ENCODE measurements around the gene EFCAB5. TPM values are rescaled to one million over a fixed set of nuclear protein-coding genes. Genes with fewer than 3 reads are reported as not detected.
"Not testable (repeated sequence)": the region's sequence is repeated elsewhere in the genome, so short reads cannot be mapped to it uniquely, and the experiment has no call there.

EFCAB5 gene
- total and polyA plus RNA-seq, 2 of the 13 experiments (the other 11 are each of a cell fraction or from before 2014, with no cell fraction given): 0.15 TPM; not detected in 1

DNA sequence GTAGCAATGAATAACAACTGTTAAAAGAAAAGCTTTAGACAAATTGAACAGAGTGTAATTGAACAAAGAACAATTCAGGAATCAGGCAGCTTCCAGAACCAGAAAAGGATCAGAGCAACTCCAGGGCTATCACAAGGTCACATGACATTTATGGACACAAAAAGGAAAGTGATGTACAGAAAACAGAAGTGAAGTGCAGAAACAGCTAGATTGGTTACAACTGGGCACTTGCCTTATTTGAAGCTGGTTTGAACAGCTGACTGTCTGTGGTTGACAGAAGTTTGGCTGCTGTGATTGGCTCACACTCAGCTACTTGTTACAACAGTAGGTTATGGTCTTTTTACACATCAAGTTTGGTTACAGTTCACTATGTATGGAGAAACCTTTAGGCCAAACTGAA is 14.8 kb downstream of the EFCAB5 start:
- ATAC-seq (no peak), FAIRE-seq (no peak), DNase-seq (ENCODE audit: low spot score) (no peak)
- Histone ChIP-seq H3K9me3 (ENCODE audit: low read length) (peaks cover 8% of the 10 kb centered on the region), H3K4me3 (replicated peaks in 1 of 3; ENCODE audit: insufficient read depth in 1 of 3, low read depth in 2 of 3, low read length in 3 of 3) (no peak overlapping the region), H3K9ac (ENCODE audit: insufficient read depth, low read depth, low read length) (no peak overlapping the region), H3K4me2 (ENCODE audit: low read depth, low read length) (no peak overlapping the region), H3K27me3 (ENCODE audit: control insufficient read depth in 1 of 2, insufficient read depth in 2 of 2, low read length in 2 of 2) (no peaks in the 10 kb centered on the region; a peak in 1 of 5 replicates), H3K79me2 (ENCODE audit: insufficient read depth, low read length) (no peaks in the 10 kb centered on the region), H2AFZ (ENCODE audit: low read length) (peak overlapping the region; percentile 52), H3K27ac (ENCODE audit: extremely low read length, insufficient read depth, low read length) (no peak overlapping the region), H4K20me1 (ENCODE audit: insufficient read depth, low read length) (no peaks in the 10 kb centered on the region), H3K4me1 (ENCODE audit: insufficient read depth, low read length) (no peaks in the 10 kb centered on the region), H3K36me3 (replicated peaks in 1 of 2; ENCODE audit: control insufficient read depth in 1 of 2, insufficient read depth in 2 of 2, low read length in 2 of 2) (no peaks in the 10 kb centered on the region)
- intact Hi-C loops (cut with micrococcal nuclease; ENCODE audit: unreplicated experiment): no loop called here
- CTCF ChIA-PET (ENCODE audit: low intra/inter-chr PET ratio, low total read pairs): no interaction called here
- in situ Hi-C loops (cut with HindIII; ENCODE audit: extremely low pct_ligation_motif_present, low pct_unique_long_range_greater_than_20kb): no loop called here
- no TSS peak for BruUV-seq (replicated peaks)
- POLR2A ChIA-PET: no interaction called here
- TF ChIP-seq, protein P1, sequence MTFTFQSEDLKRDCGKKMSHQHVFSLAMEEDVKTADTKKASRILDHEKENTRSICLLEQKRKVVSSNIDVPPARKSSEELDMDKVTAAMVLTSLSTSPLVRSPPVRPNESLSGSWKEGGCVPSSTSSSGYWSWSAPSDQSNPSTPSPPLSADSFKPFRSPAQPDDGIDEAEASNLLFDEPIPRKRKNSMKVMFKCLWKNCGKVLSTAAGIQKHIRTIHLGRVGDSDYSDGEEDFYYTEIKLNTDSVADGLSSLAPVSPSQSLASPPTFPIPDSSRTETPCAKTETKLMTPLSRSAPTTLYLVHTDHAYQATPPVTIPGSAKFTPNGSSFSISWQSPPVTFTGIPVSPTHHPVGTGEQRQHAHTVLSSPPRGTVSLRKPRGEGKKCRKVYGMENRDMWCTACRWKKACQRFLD (CRISPR knock-in tag; IDR thresholded peaks at IDR 0.05; ENCODE audit: borderline replicate concordance): no peak
- TF ChIP-seq ZNF569 (CRISPR knock-in tag; IDR thresholded peaks at IDR 0.05; ENCODE audit: borderline replicate concordance) (no peak), ZNF776 (CRISPR knock-in tag; IDR thresholded peaks at IDR 0.05) (no peak), ZNF343 (CRISPR knock-in tag; IDR thresholded peaks at IDR 0.05) (no peak), RARG (CRISPR knock-in tag; IDR thresholded peaks at IDR 0.05; ENCODE audit: low read depth) (no peak), SP1 (IDR thresholded peaks at IDR 0.05) (no peak), SP1 (CRISPR knock-in tag; IDR thresholded peaks at IDR 0.05) (no peak), TEAD3 (CRISPR knock-in tag; optimal IDR thresholded peaks at IDR 0.05; ENCODE audit: borderline replicate concordance) (no peak), ZNF644 (CRISPR knock-in tag; IDR thresholded peaks at IDR 0.05; ENCODE audit: low read depth) (no peak), RXRB (CRISPR knock-in tag; IDR thresholded peaks at IDR 0.05; ENCODE audit: borderline replicate concordance) (no peak), ZNF788 (CRISPR knock-in tag; IDR thresholded peaks at IDR 0.05; ENCODE audit: borderline replicate concordance) (no peak), ATF1 (CRISPR knock-in tag; IDR thresholded peaks at IDR 0.05) (no peak)
- TF ChIP-seq, protein P2, sequence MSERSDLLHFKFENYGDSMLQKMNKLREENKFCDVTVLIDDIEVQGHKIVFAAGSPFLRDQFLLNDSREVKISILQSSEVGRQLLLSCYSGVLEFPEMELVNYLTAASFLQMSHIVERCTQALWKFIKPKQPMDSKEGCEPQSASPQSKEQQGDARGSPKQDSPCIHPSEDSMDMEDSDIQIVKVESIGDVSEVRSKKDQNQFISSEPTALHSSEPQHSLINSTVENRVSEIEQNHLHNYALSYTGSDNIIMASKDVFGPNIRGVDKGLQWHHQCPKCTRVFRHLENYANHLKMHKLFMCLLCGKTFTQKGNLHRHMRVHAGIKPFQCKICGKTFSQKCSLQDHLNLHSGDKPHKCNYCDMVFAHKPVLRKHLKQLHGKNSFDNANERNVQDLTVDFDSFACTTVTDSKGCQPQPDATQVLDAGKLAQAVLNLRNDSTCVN (CRISPR knock-in tag; IDR thresholded peaks at IDR 0.05; ENCODE audit: borderline replicate concordance): no peak

DNA sequence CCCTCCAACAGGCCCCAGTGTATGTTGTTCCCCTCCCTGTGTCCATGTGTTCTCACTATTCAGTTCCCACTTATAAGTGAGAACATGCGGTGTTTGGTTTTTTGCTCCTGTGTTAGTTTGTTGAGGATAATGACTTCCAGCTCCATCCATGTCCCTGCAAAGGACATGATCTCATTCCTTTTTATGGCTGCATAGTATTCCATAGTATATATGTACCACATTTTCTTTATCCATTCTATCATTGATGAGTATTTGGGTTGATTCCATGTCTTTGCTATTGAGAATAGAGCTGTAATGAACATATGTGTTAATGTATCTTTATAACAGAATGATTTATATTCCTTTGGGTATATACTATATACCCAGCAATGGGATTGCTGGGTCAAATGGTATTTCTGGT is 16.1 kb downstream of the EFCAB5 start:
- ATAC-seq; H3K9me3 ChIP-seq (ENCODE audit: low read length); intact Hi-C loops (cut with micrococcal nuclease; ENCODE audit: unreplicated experiment); H3K4me1 ChIP-seq (ENCODE audit: insufficient read depth, low read length); DNase-seq (ENCODE audit: low spot score); BruUV-seq (replicated peaks); POLR2A ChIA-PET; H3K27me3 ChIP-seq (ENCODE audit: control insufficient read depth in 1 of 2, insufficient read depth in 2 of 2, low read length in 2 of 2); H3K79me2 ChIP-seq (ENCODE audit: insufficient read depth, low read length); H3K4me3 ChIP-seq (replicated peaks in 1 of 3; ENCODE audit: insufficient read depth in 1 of 3, low read depth in 2 of 3, low read length in 3 of 3); CTCF ChIA-PET (ENCODE audit: low intra/inter-chr PET ratio, low total read pairs); H2AFZ ChIP-seq (ENCODE audit: low read length); H3K4me2 ChIP-seq (ENCODE audit: low read depth, low read length); H3K36me3 ChIP-seq (replicated peaks in 1 of 2; ENCODE audit: control insufficient read depth in 1 of 2, insufficient read depth in 2 of 2, low read length in 2 of 2); in situ Hi-C loops (cut with HindIII; ENCODE audit: extremely low pct_ligation_motif_present, low pct_unique_long_range_greater_than_20kb); H4K20me1 ChIP-seq (ENCODE audit: insufficient read depth, low read length); H3K9ac ChIP-seq (ENCODE audit: insufficient read depth, low read depth, low read length); H3K27ac ChIP-seq (ENCODE audit: extremely low read length, insufficient read depth, low read length); FAIRE-seq: not testable (repeated sequence)
- WGBS (ENCODE audit: low lambda C conversion rate): 36% methylated on average over 1 of the region's 1 CpG
